Neural progenitor cell (in vitro differentiated cells): ENCODE results near the gene HOXD11.
A peak's percentile ranks its signal among the peaks of the same experiment; 100 is the strongest.

ENCODE experiments used
- EZH2 ChIP-seq: fragments of 200-600 bp; sonication (generic); IDR thresholded peaks from 2 replicates; pipeline ENCODE4 v1.6.1; 2017; ENCODE audit warnings: antibody characterized with exemption, mild to moderate bottlenecking, moderate library complexity
- EZH2phosphoT487 ChIP-seq: fragments of 200-600 bp; sonication (generic); IDR thresholded peaks from 2 replicates; pipeline ENCODE4 v1.6.1; 2017; ENCODE audit warnings: antibody characterized with exemption
- TF ChIP-seq, protein P1 (sequence below): fragments of 200-600 bp; sonication (generic); IDR thresholded peaks from 2 replicates; pipeline ENCODE4 v1.5.1; 2017; ENCODE audit warnings: antibody characterized with exemption, mild to moderate bottlenecking

DNA sequence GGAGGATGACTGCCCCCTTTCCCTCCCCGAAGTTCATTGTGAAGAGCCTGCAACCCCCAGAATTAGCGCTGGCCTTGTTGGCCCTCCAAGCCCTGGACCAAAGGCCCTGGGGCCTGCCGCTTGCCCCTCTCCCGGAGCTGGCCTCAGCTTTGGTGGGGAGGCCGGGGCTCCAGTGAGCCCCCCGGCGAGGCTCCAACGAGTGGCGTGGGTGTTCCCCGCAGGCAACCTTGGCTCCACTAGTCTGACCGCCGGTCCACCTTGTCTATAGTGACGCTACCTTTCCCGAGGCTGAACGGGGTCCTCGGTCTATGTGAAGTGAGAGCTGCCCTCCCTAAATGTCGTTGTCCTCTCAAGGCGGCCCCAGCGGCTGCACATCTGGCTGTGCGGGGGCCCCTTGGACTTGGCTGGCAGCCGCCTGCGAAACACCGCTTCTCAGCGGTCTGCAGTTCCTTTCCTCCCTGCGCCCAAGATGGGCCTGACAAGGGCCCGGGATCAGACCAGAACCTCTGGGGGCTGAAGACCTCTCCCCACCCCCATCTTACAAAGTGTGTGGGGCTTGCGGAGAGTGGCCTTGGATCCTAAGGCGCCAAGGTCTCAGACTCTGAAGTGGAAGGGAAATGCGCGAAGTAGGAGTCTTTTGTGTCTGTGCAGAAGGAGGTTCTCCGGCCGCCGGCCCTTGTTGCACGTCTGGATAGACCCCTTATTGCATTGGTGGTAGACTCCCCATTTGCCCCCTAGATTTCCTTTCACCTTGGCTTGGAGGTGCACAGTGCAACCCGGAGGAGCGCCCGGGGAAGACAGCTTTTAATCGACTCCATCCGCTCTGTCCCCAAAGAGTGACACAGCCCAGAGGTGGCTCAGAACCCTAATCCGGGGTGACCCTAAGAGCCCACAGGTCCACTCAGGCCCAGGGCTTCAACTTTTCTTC is 5.6 kb downstream of the HOXD11 start:
- TF ChIP-seq EZH2 (peak; percentile 90), EZH2phosphoT487 (peak; percentile 83)
- TF ChIP-seq, protein P1, sequence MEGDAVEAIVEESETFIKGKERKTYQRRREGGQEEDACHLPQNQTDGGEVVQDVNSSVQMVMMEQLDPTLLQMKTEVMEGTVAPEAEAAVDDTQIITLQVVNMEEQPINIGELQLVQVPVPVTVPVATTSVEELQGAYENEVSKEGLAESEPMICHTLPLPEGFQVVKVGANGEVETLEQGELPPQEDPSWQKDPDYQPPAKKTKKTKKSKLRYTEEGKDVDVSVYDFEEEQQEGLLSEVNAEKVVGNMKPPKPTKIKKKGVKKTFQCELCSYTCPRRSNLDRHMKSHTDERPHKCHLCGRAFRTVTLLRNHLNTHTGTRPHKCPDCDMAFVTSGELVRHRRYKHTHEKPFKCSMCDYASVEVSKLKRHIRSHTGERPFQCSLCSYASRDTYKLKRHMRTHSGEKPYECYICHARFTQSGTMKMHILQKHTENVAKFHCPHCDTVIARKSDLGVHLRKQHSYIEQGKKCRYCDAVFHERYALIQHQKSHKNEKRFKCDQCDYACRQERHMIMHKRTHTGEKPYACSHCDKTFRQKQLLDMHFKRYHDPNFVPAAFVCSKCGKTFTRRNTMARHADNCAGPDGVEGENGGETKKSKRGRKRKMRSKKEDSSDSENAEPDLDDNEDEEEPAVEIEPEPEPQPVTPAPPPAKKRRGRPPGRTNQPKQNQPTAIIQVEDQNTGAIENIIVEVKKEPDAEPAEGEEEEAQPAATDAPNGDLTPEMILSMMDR, result no peak
